GM23338 (cell line): ENCODE results near the gene TIPRL. TPM values are rescaled to one million over a fixed set of nuclear protein-coding genes. Genes with fewer than 3 reads are reported as not detected.

Source experiments
- ATAC-seq: fragments of 200-7000 bp; cut with Tn5 transposase; 3 replicates; pipeline ENCODE4 v1.9.1; 2020
- DNase-seq: peaks from one replicate; pipeline ENCODE4 v3.0.0-alpha.2; 2015; ENCODE audit warnings: low spot score
- H2AFZ ChIP-seq: fragments of 200-600 bp; sonication (generic); 2 replicates; pipeline ENCODE4 v1.8.0; 2016; ENCODE audit warnings: antibody characterized with exemption, mild to moderate bottlenecking, moderate library complexity
- H3F3A ChIP-seq: fragments of 200-600 bp; sonication (generic); replicated peaks from 2 replicates; pipeline ENCODE4 v1.8.0; 2017; ENCODE audit warnings: antibody characterized with exemption, mixed run types, low read depth
- H3K27ac ChIP-seq: fragments of 200-600 bp; sonication (generic); 2 replicates; pipeline ENCODE4 v1.6.1; 2016; ENCODE audit warnings: low read depth
- H3K27me3 ChIP-seq: fragments of 200-600 bp; sonication (generic); 2 replicates; pipeline ENCODE4 v1.8.0; 2016; ENCODE audit warnings: mild to moderate bottlenecking, mixed run types, moderate library complexity; ENCODE audit not compliant: insufficient read depth
- H3K36me3 ChIP-seq: fragments of 200-600 bp; sonication (generic); 2 replicates; pipeline ENCODE4 v1.8.0; 2016; ENCODE audit warnings: mild to moderate bottlenecking; ENCODE audit not compliant: insufficient read depth
- H3K4me1 ChIP-seq: fragments of 200-600 bp; sonication (generic); 2 replicates; pipeline ENCODE4 v1.8.0; 2016; ENCODE audit warnings: mild to moderate bottlenecking, moderate library complexity; ENCODE audit not compliant: insufficient read depth
- H3K4me2 ChIP-seq: fragments of 200-600 bp; sonication (generic); 2 replicates; pipeline ENCODE4 v1.7.1; 2017; ENCODE audit warnings: mixed run types
- H3K4me3 ChIP-seq: fragments of 200-600 bp; sonication (generic); 2 replicates; pipeline ENCODE4 v1.6.1; 2016; ENCODE audit warnings: mixed run types
- H3K79me2 ChIP-seq: fragments of 200-600 bp; sonication (generic); replicated peaks from 2 replicates; pipeline ENCODE4 v1.8.0; 2017; ENCODE audit warnings: mild to moderate bottlenecking; ENCODE audit not compliant: insufficient read depth
- H3K9me2 ChIP-seq: fragments of 200-600 bp; sonication (generic); 2 replicates; pipeline ENCODE4 v1.8.0; 2017; ENCODE audit not compliant: insufficient read depth
- H4K20me1 ChIP-seq: fragments of 200-600 bp; sonication (generic); replicated peaks from 2 replicates; pipeline ENCODE4 v1.8.0; 2017; ENCODE audit warnings: mild to moderate bottlenecking; ENCODE audit not compliant: insufficient read depth
- H3K27ac Mint-ChIP-seq: 2 replicates; pipeline ENCODE4 v1.8.0; 2020; ENCODE audit warnings: inconsistent platforms, mild to moderate bottlenecking, moderate library complexity, mixed read lengths
- H3K27me3 Mint-ChIP-seq: 3 replicates; pipeline ENCODE4 v1.8.0; 2022; ENCODE audit warnings: low read depth, mild to moderate bottlenecking, moderate library complexity, mixed read lengths, inconsistent platforms; ENCODE audit not compliant: insufficient read depth, poor library complexity
- H3K36me3 Mint-ChIP-seq: 3 replicates; pipeline ENCODE4 v1.8.0; 2021; ENCODE audit warnings: low read depth, mild to moderate bottlenecking, inconsistent platforms, moderate library complexity, mixed read lengths
- H3K4me1 Mint-ChIP-seq: 3 replicates; pipeline ENCODE4 v1.8.0; 2020; ENCODE audit warnings: mild to moderate bottlenecking, inconsistent platforms, mixed read lengths
- H3K4me3 Mint-ChIP-seq: 3 replicates; pipeline ENCODE4 v1.8.0; 2021; ENCODE audit warnings: moderate library complexity, mild to moderate bottlenecking, inconsistent platforms, mixed read lengths
- H3K9me3 Mint-ChIP-seq: 3 replicates; pipeline ENCODE4 v1.8.0; 2020; ENCODE audit warnings: moderate library complexity, mild to moderate bottlenecking, inconsistent platforms, mixed read lengths
- CREB1 ChIP-seq: fragments of 250-450 bp; sonication (Bioruptor Pico); IDR thresholded peaks from 2 replicates; pipeline ENCODE4 v1.5.0; 2020; ENCODE audit warnings: low read depth, mild to moderate bottlenecking, moderate library complexity
- CTCF ChIP-seq, 2 experiments: fragments of 200-600 bp in 1 of 2; sonication (generic) in 1 of 2; conservative IDR thresholded peaks; 2 replicates each; pipeline versions ENCODE4 v1.5.1 to v1.6.1; 2016 to 2017; ENCODE audit warnings: antibody characterized with exemption in 2 of 2, low read depth in 2 of 2, mild to moderate bottlenecking in 2 of 2, moderate library complexity in 1 of 2
- EZH2 ChIP-seq: fragments of 200-600 bp; sonication (generic); IDR thresholded peaks from one replicate; pipeline ENCODE4 v1.8.0; 2017; ENCODE audit warnings: antibody characterized with exemption, mild to moderate bottlenecking, low read depth; ENCODE audit not compliant: unreplicated experiment
- EZH2phosphoT487 ChIP-seq: fragments of 200-600 bp; sonication (generic); IDR thresholded peaks from one replicate; pipeline ENCODE4 v1.8.1; 2018; ENCODE audit warnings: antibody characterized with exemption; ENCODE audit not compliant: unreplicated experiment
- JUNB ChIP-seq: IDR thresholded peaks from one replicate; pipeline ENCODE4 v1.6.1; 2016; ENCODE audit warnings: antibody characterized with exemption; ENCODE audit not compliant: unreplicated experiment
- NANOG ChIP-seq: IDR thresholded peaks from 2 replicates; pipeline ENCODE4 v1.6.1; 2016; ENCODE audit warnings: antibody characterized with exemption, borderline replicate concordance
- POLR2AphosphoS5 ChIP-seq: IDR thresholded peaks from 2 replicates; pipeline ENCODE4 v1.6.1; 2016; ENCODE audit warnings: antibody characterized with exemption, low read depth
- REST ChIP-seq: IDR thresholded peaks from one replicate; pipeline ENCODE4 v1.6.1; 2018; ENCODE audit warnings: antibody characterized with exemption; ENCODE audit not compliant: unreplicated experiment
- STAT1 ChIP-seq: IDR thresholded peaks from one replicate; pipeline ENCODE4 v1.6.1; 2016; ENCODE audit warnings: antibody characterized with exemption; ENCODE audit not compliant: unreplicated experiment
- ZNF114 ChIP-seq: fragments of 250-450 bp; sonication (Bioruptor Pico); IDR thresholded peaks from 2 replicates; pipeline ENCODE4 v1.5.0; 2020; ENCODE audit warnings: mild to moderate bottlenecking, moderate library complexity
- polyA plus RNA-seq: library from polyadenylated mRNA; unstranded; fragments of >200 nt; fragmentation: Nextera tagmentation; extraction: Ambion mirVana; gene quantifications from 2 replicates; pipeline ENCODE4 v1.2.1, GENCODE V29; 2016
- total RNA-seq: library from RNA; depleted of rRNA; stranded (reverse); fragments of >200 nt; shearing (Covaris generic); gene quantifications from 2 replicates; pipeline ENCODE4 v1.2.3, GENCODE V29; 2014
- TF ChIP-seq, protein P1 (sequence below): IDR thresholded peaks from 2 replicates; pipeline ENCODE4 v1.6.1; 2016; ENCODE audit warnings: antibody characterized with exemption

Gene TIPRL
- total and polyA plus RNA-seq, 2 experiments from 2014 or later: 15.9 to 32.0 TPM

DNA sequence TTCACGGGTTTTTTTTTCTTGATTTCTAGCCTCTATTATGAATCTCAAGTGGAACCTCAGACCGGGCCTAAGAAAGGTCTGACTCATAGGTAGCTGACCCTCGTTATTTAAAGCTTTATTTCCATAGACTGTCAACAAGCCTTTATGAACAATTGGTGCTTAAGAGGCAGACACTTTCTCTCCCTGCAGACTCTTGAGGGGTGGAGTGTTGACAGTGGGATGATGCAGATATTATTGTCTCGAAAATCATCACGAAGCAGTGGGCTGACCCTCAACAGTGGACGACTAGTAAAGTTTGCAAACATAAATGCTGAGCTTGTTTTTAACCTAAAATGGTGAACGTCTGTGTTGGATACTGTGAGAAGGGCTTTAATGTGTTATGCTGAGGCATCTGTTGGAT lies 48.9 kb downstream of the TIPRL start (continued):
- TF ChIP-seq REST (no peak), EZH2 (no peak), CREB1 (CRISPR knock-in tag) (no peak), POLR2AphosphoS5 (no peak), NANOG (no peak), JUNB (no peak), EZH2phosphoT487 (no peak), ZNF114 (CRISPR knock-in tag) (no peak), STAT1 (no peak), CTCF (conservative IDR thresholded peaks at IDR 0.05; ENCODE audit: low read depth in 2 of 2) (no peak)
- TF ChIP-seq, protein P1, sequence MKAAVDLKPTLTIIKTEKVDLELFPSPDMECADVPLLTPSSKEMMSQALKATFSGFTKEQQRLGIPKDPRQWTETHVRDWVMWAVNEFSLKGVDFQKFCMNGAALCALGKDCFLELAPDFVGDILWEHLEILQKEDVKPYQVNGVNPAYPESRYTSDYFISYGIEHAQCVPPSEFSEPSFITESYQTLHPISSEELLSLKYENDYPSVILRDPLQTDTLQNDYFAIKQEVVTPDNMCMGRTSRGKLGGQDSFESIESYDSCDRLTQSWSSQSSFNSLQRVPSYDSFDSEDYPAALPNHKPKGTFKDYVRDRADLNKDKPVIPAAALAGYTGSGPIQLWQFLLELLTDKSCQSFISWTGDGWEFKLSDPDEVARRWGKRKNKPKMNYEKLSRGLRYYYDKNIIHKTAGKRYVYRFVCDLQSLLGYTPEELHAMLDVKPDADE: no peak

GRCh38 chr1:168229893-168230292 lies 51.1 kb downstream of the TIPRL start:
- TF ChIP-seq CREB1 (CRISPR knock-in tag) (no peak), POLR2AphosphoS5 (no peak), EZH2 (no peak)

More at GRCh38 chr1:168229893-168230292, 51.1 kb downstream of the TIPRL start:
- Histone ChIP-seq H3K9me2 (peaks cover 3% of the 10 kb centered on the region; the same call in 1 of the 2 replicates), H3K4me3 (no peak overlapping the region), H3K27me3 (no peaks in the 10 kb centered on the region), H4K20me1 (peaks cover 7% of the 10 kb centered on the region), H3K36me3 (no peaks in the 10 kb centered on the region; the same call in 1 of the 2 replicates), H3K27ac (no peak overlapping the region), H3K79me2 (peaks cover 47% of the 10 kb centered on the region), H2AFZ (no peak overlapping the region), H3K4me1 (peaks cover 13% of the 10 kb centered on the region), H3K4me2 (no peak overlapping the region), H3F3A (no peaks in the 10 kb centered on the region)
- H3K4me1 Mint-ChIP-seq: peaks cover 15% of the 10 kb centered on the region; the same call in 2 of the 3 replicates
- H3K27ac Mint-ChIP-seq: no peak overlapping the region
- H3K36me3 Mint-ChIP-seq: peaks cover 11% of the 10 kb centered on the region; the same call in 2 of the 3 replicates
- peaks cover 6% of the 10 kb centered on the region; the same call in 2 of the 3 replicates for H3K9me3 Mint-ChIP-seq
- H3K27me3 Mint-ChIP-seq: peaks cover 8% of the 10 kb centered on the region
- ATAC-seq (no peak), DNase-seq (no peak)
- no peak overlapping the region for H3K4me3 Mint-ChIP-seq
